ENCODE results near the gene CTSL.

The CTSL gene

GRCh38 chr9:87718231-87718630, 7.7 kb upstream of the CTSL start:
- no peak for TF ChIP-seq CTCF (IDR thresholded peaks at IDR 0.05; ENCODE audit: extremely low read depth, insufficient read depth, missing control alignments)
- in situ Hi-C loops (cut with MboI; ENCODE audit: low pct_unique_long_range_greater_than_20kb, low sequenced_read_pairs, unreplicated experiment), result no loop called here
- DNase-seq (ENCODE audit: low spot score), result no peak

- in situ Hi-C loops (cut with MboI; ENCODE audit: low pct_unique_long_range_greater_than_20kb, low sequenced_read_pairs, unreplicated experiment), result no loop called here
- DNase-seq (ENCODE audit: low spot score), result no peak
- TF ChIP-seq CTCF (IDR thresholded peaks at IDR 0.05; ENCODE audit: extremely low read depth, insufficient read depth, missing control alignments), result no peak
Observed at GRCh38 chr9:87718852-87719612, 6.9 kb upstream of the CTSL start.

GRCh38 chr9:87720173-87720572, 5.7 kb upstream of the CTSL start:
- DNase-seq (ENCODE audit: low spot score), result no peak
- TF ChIP-seq CTCF (IDR thresholded peaks at IDR 0.05; ENCODE audit: extremely low read depth, insufficient read depth, missing control alignments), result no peak

GRCh38 chr9:87722393-87723088, 3.4 kb upstream of the CTSL start:
- in situ Hi-C loops (cut with MboI; ENCODE audit: low pct_unique_long_range_greater_than_20kb, low sequenced_read_pairs, unreplicated experiment), result no loop called here
- DNase-seq (ENCODE audit: low spot score), result no peak
- no peak for TF ChIP-seq CTCF (IDR thresholded peaks at IDR 0.05; ENCODE audit: extremely low read depth, insufficient read depth, missing control alignments)

More at GRCh38 chr9:87720173-87720572, 5.7 kb upstream of the CTSL start:
- in situ Hi-C loops (cut with MboI; ENCODE audit: low pct_unique_long_range_greater_than_20kb, low sequenced_read_pairs, unreplicated experiment), result no loop called here

- no peak for DNase-seq (ENCODE audit: low spot score)
- in situ Hi-C loops (cut with MboI; ENCODE audit: low pct_unique_long_range_greater_than_20kb, low sequenced_read_pairs, unreplicated experiment), result no loop called here
- no peak for TF ChIP-seq CTCF (IDR thresholded peaks at IDR 0.05; ENCODE audit: extremely low read depth, insufficient read depth, missing control alignments)
Observed at GRCh38 chr9:87725356-87725899, 491 bp upstream of the CTSL start.

GRCh38 chr9:87729246-87729645, 3.3 kb downstream of the CTSL start:
- in situ Hi-C loops (cut with MboI; ENCODE audit: low pct_unique_long_range_greater_than_20kb, low sequenced_read_pairs, unreplicated experiment), result no loop called here
- TF ChIP-seq CTCF (IDR thresholded peaks at IDR 0.05; ENCODE audit: extremely low read depth, insufficient read depth, missing control alignments), result no peak
- no peak for DNase-seq (ENCODE audit: low spot score)

Measured in GM13977 (cell line).